GM21717 (cell line): ENCODE data around the gene NKAIN2.

Experiments
- ATAC-seq: cut with Tn5 transposase; IDR thresholded peaks from one replicate; pipeline ENCODE4 v1.9.1; 2021; ENCODE audit warnings: mild to moderate bottlenecking, moderate library complexity; ENCODE audit not compliant: unreplicated experiment

Gene NKAIN2

DNA sequence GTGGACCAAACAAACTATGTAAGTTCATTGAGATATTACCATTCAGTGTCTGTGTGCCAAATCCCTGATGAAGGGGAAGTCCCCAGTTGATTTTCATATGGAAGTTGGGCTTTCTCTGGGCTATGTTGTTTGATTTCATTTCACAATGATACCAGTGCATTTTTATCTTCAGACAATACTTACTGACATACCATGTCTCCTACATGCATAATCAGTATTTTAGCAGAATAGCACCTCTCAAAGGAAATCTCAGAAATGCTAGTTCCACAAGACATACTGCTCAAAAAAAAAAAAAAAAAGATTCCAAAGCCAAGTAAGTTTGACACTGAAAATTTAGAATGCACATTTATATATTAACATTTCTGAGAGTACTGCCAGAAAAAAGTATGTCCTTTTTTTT lies 989.7 kb downstream of the NKAIN2 start:
- ATAC-seq, result no peak

DNA sequence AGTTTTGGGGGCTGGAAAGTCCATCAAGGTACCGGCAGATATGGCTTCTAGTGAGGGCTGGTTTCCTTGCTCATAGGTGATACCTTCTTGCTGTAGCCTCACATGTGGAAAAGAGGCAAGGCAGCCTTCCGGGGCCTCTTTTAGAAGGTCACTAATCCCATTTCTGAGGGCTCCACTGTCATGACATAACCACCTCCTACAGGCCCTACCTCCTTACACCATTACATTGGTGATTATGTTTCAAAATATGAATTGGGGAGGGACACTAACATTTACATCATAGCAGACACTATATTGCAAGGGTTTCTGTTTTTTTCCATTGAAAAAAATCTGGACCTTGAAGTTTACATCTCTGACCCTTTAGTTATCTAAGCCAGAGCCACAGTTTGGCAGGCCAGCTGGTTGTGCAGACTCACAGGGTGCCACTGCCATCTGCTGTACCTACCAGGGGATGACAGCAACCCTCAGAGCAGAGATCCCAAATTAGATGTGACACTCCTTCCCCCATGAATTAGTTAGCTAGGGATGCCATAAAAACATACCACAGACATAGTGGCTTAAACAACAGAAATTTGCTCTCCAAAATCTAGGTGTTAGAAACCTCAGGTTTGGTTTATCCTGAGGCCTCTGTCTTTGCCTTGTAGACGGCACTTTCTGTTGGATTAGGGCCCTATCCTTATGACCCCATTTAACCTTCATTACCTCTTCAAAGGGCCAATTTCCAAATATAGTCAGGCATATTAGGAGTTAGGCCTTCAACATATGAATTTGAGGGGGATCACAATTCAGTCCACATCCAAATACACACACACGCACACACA lies 992.2 kb downstream of the NKAIN2 start:
- no peak for ATAC-seq

DNA sequence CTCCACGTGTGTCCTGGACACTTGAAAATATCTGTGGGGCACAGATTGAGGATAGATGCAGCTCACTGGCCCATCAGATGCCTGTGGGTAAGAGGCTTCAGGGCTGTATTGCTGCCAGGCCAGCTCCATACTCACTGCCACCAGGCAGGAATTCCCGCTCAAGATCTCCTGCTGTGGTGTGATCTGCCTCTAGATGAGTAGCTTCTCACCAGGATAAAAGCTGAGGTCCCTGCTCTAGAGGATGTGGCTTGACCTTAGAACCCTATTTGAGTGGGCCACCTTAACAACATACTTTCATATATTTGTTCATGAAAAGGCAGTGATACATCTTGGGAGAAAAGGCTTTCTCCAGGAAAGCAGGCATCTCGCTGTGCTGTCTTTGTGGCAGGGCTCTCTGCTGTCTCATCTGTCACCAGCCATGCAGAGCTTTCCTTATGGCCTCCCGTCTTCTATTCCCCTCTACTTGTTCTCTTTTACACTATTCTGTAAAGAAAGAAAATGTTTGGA lies 992.9 kb downstream of the NKAIN2 start:
- ATAC-seq, result no peak

DNA sequence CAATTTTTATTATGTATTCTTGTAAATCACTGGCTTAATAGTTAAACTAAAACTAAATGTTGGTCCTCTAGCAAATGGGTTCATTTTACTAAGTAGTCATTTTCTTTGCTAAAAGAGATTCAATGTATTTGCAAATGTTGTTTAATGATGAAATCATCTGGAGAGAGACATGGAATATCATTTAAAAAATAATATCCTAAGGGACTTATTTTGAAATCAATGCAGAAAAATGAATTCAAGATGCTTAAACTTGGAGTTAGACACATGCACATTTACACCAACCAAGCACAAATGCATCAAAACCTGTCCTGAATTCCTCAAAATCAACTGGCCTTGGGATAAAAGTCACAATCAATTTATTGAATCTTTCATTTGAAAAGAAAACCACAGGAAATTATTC lies 993.6 kb downstream of the NKAIN2 start:
- ATAC-seq, result no peak

DNA sequence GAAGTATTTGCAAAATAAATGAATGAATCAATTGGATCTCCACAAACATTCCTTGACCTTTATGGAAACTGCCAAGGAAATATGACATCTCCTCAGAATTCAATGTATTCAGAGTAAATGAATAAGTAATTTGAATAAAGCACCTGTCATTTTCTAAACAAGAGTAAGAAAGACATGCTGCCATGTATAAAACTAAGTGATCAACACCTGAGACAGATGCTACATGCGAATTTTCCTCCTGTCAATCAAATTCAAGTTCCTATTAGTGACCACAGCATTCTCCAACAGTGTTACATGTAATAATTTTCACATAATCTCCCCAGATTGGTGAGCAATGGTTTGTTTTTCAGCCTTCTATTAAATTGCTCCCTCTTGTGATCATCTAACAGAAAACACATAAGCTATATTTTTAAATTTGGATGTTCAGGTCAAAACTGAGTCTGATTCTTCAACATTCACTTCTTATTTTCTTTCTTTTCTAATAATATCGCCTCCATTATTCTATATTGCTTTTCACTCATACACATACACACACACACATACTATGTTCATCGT lies 995.4 kb downstream of the NKAIN2 start:
- no peak for ATAC-seq

DNA sequence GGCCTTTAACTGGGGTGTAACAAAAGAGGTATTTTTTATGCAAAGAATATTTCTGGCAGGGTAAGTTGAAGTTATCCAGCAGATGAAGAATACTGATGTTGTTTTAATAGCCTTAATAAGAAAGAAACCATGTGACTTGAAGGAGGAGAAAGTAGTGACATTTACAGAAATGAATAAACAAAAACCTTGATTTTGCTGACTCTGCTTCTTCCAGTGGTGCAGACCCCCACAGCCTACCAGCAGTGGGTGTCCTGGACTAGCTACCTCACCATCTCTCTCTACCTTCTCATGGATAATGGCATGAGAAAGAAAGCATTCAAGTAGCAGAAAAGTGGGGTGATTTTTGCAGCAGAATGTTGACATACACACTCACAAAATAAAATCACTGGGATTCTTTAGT lies 996.0 kb downstream of the NKAIN2 start:
- no peak for ATAC-seq

DNA sequence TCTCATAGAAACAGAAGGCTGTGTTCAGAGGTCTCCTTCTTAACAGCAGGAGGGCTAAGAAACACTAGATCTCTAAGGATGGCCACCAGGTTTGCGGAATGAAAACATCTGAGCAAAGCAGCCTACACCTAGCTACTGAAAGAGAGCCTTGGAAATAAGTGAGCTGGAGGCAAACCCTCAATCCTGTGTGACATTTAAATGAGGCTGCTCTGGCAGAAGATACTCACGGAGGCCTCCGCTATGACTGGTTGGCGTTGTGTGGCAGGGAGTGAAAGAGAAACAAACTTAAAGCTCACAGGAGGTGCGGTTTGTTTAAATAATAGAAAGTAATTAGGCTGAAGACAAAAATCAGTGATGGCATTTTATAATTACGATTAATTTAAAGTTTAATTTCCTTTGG lies 996.6 kb downstream of the NKAIN2 start:
- ATAC-seq, result no peak

DNA sequence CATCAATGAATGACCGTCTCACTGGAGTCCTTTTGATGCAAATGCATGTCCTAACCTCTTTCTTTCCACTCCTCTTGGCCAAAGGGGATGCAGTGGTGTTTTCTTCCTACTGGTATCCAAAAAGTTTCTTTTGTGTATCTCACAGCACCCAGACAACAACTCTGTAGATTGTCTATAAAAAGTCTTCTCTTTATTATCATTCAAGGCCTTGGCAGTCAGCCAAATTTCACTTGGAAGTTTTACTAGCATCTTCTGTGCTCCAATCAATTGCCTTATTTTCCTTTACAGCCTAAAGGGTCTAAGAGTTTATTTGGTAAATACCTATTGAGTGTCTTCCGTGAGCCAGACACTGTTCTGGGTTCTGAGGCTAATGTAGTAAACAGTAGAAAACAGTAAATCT lies 1008.4 kb downstream of the NKAIN2 start:
- ATAC-seq, result no peak

DNA sequence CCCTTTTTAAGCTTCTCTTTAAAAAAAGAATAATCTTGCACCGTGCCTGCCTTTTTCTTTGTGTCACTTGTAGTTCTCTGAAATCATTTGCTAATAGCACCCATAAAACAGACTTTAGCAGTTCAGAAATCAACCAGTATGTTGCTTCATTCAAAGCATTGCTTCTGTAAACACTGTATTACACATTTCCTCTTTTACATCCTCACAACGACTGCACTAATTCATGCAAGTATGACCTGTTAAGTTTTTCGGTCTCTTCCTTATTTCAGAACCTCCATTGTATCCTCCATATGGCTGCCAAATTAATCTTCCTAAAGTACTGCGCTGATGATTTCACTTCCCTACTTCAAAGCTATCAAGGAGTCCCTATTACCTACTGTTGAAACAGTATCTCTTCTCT lies 1015.7 kb downstream of the NKAIN2 start:
- ATAC-seq, result no peak

DNA sequence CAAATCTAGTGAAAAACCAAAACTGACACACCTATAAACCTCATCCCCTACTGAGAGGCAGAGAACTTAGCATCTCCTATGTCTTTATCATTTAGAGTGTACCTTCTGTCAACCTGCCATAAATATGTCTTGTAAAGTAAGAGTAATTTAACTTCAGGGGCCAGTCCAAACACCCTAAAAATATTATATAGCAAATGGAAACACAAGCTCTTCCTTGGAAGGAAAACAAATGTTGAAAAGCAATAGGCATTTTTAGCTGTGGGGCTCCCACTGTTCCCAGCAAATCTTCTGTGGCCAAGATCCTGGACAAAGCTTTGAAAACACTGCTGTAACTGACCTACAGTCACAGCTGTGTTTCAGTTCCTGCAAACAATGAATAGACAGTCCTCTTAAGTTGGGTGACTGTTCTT lies 1018.5 kb downstream of the NKAIN2 start:
- no peak for ATAC-seq

DNA sequence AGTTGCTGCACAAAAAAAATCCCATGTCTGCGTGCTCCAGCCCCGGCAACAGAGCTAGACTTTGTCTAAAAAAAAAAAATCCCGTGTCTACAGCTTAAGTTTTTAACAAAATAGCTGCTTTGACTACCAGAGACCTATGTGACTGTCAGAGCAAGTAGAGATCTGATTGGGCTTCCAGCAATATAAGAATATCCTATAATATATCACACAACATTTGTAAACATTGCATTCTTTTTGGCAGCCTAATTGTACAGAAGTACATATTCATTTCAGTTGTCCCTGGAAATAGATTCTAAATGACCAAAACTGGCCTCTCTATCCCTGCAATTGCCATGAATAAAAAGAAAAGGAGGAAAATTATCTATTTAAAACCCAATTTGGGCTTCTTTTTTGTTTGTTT lies 1019.1 kb downstream of the NKAIN2 start:
- no peak for ATAC-seq

DNA sequence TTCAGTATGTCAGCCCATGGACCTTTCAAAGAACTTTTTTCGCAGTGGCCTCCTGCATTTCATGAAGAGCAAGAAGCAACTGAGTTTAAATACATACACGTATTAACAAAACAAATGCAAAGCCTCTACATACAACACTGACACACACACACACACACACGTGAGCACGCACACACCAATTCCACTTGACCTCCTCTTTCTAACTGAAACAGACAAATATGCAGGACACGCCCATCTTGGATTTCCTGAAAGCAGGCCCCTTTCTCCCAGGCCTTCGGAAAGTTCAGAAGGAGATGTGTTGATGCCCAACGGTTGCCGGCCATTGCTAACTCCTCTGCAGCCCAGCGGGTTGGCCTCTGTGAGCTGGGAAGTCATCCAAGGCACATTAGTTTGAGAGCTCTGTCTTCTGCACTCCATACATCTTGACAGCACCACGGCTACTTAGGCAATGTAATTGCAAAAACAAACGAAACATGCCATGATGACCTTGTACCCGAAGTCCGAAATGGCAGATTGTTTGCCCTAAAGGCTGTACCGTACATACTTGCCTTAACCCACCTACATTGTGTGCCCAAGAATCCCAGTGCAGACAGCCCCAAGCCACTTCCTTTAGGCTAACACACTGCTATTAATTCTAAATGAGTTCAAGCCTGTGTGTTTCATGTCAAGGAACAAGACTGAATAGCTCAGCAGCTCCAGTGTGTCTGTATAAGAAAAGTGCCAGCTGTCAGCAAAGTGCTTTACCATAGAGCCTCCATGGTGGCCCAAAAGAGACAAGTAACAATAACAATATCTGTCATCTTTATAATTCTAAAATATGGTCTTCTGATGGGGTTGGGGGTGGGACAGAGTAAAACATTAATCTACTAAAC lies 1019.8 kb downstream of the NKAIN2 start:
- no peak for ATAC-seq

DNA sequence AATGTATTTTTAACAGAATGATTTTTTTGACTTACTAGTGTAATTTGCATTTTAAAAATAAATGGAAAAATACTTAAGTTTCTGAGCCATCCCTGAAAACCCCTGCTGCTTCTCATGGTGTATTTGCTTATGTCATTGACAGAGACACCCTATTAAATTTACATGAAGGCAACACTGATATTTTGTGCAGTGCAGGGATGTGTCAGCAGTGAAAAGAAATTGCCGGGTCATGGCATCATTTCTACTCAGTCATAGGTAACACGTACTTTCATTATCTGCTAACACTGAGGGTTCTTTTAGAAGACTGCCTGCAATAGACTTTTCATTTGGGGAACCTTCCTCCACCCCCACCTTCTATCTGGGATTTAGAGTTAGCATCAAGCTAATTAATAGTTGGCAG lies 1021.9 kb downstream of the NKAIN2 start:
- no peak for ATAC-seq

DNA sequence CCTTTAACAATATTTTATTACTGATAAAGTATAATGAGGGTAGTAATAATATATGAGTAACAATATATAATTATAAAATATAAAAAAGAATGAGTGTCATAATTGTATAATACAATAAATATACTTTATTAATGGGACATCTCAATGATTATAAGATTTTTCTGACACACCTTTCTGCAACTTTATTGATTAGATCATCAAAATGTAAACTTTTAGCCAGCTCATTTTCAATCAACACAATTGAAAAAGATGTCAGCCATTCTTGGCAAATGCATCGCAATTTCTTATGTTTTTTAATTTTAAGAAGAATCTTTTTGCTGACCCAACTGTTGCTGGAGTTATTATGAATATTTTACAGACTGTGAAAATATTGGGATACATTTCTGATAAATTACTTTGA lies 1026.2 kb downstream of the NKAIN2 start:
- ATAC-seq, result no peak

DNA sequence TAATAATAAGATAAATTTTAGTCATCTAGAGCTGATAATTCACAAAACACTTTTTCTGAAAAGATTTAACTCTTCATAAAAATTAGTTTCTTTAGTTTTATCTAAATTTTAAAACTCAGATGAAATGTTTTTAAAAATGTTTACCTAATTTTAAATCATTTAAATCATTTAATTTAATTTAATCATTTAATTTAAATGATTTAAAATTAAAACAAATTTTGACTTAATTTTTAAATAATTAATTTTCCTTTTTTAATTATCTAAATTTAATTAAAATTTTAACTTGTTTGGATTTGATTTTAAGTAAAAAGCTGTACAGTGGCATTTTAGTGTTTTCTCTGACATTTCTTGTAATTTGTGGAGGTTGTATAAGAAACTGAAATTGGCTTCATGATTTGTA lies 1026.8 kb downstream of the NKAIN2 start:
- ATAC-seq, result no peak

DNA sequence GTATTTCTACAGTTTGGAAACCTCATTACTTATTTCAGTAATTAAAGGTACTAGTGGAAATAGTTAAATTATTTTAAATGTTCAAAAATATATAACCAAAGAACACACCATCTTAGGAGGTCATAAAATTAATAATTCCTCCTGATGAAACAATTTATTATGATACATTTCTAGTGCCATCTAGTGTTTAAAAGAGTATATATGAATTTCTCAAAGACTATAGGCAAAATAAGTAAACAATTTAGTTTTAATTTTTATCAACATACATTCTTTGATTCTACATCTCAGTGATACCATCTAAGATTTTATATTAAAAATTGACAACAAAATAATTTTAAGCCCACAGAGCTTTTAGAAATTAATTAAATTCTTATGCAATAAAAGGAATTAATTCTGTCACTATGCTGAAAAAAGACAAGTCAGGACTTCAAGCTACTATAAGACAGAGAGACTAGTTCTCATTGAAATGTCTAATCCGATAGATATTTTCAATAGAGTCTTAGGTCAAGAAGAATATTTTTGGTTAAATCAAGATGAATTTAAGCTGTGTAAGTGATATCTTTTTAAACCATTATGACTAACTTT lies 1050.8 kb downstream of the NKAIN2 start:
- ATAC-seq, result no peak

DNA sequence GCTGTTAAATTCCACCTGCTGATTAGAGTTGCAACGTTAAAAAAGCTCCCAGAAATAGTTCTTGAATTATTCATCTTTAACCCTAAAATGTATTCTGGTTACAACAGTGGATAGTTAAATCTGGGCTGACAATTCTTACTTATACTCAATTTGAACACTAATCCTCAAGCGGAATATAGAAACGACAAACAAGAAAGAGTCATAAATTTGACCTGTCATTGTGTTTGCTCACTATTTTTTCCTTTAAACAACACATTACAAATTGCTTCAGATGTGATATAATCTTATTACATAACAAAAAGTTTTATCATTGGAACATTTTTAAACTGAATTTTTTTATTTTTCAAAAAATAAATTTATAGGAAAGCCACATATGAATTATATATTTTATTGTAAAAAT lies 1054.1 kb downstream of the NKAIN2 start:
- ATAC-seq, result no peak

DNA sequence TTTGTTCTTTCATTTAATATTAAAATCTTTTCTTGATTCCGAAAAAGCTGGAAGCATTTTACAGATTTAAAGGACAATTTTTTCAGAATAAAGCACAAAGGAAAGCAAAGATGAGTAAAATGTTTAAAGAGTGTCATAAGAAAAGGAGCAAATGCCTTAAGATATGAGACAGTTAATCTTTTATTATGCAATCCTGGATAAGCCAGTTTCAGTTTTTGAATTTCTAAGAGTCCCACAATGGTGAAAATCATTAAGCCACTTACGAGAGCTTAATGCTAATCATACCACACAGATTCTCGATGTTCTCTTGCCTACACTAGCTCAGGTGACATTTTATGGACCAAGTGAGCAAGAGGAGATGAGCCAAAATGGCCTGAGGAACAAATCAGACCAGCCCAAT lies 1054.9 kb downstream of the NKAIN2 start:
- no peak for ATAC-seq

DNA sequence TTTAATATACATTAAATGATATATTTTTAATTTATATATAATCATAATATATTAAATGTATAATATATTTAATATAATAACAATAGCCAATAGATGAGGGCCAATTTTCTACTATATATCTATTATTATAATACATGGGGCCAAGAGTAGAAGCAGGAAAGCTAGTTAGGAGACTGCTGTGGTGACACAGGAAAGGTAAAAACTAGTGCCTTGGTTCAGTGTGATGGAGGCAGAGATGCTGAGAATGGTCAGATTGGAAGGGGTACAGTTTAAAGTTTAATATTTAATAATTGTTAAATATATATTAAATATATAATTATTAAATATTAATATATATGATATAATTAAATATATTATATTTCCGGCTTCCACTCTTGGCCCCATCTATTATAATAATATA lies 1055.7 kb downstream of the NKAIN2 start:
- no peak for ATAC-seq

DNA sequence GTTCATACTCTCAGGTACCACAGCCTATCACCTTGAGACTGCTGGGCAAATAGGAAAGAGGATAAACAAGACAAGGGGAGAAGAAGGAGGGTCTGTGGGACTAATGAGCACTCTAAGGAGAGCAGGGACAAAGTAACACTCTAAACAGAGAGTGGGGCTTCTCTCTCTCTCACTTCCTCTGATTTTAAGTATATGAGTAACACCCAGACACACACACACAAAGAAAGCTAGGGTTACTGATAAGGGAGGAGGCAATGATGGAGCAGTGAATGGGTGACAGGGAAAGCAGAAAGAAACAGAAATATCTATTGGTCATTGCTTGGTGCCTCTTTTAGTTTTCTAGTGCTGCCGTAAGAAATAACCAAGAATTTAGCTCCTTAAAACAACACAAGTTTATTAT lies 1062.4 kb downstream of the NKAIN2 start:
- no peak for ATAC-seq

DNA sequence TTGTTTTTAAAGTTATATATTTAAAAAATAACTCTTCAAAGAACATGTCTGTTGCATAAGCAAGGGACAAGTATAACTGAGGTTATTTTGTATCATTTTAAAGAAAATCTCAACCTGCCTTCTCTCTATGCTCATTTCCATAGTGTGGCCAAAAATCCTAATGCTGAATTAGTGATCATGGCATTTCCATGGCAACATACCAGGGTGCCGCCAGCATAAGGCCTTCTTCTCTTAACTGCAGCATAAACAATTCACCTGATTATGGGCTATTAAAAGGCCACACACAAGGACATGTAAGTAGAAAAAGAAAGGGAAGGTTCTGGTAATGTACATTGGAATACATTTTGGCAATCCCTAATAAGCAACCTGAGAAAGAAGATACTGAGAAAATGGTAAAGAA lies 1063.5 kb downstream of the NKAIN2 start:
- no peak for ATAC-seq
